GM23248 (cell line): ENCODE measurements around the gene NCOA6. TPM values are rescaled to one million over a fixed set of nuclear protein-coding genes. Genes with fewer than 3 reads are reported as not detected.

Source experiments
- DNase-seq: peaks from one replicate; pipeline ENCODE4 v3.0.0-alpha.2; 2015
- H2AFZ ChIP-seq: fragments of 200-600 bp; sonication (generic); 2 replicates; pipeline ENCODE4 v1.6.1; 2016; ENCODE audit warnings: antibody characterized with exemption
- H3F3A ChIP-seq: fragments of 200-600 bp; sonication (generic); 2 replicates; pipeline ENCODE4 v1.6.1; 2016; ENCODE audit warnings: mild to moderate bottlenecking, antibody characterized with exemption, mixed run types; ENCODE audit not compliant: insufficient read depth
- H3K27ac ChIP-seq: fragments of 200-600 bp; sonication (generic); 2 replicates; pipeline ENCODE4 v1.5.1; 2016; ENCODE audit warnings: mild to moderate bottlenecking
- H3K27me3 ChIP-seq: fragments of 200-600 bp; sonication (generic); replicated peaks from 2 replicates; pipeline ENCODE4 v1.6.1; 2016; ENCODE audit warnings: mild to moderate bottlenecking; ENCODE audit not compliant: insufficient read depth
- H3K36me3 ChIP-seq: fragments of 200-600 bp; sonication (generic); 2 replicates; pipeline ENCODE4 v1.6.1; 2016; ENCODE audit warnings: low read depth, mild to moderate bottlenecking
- H3K4me1 ChIP-seq: fragments of 200-600 bp; sonication (generic); 2 replicates; pipeline ENCODE4 v1.6.1; 2016; ENCODE audit warnings: mild to moderate bottlenecking; ENCODE audit not compliant: insufficient read depth
- H3K4me2 ChIP-seq: fragments of 200-600 bp; sonication (generic); one replicate; pipeline ENCODE4 v1.6.1; 2016; ENCODE audit warnings: mild to moderate bottlenecking; ENCODE audit not compliant: unreplicated experiment
- H3K4me3 ChIP-seq: fragments of 200-600 bp; sonication (generic); 2 replicates; pipeline ENCODE4 v1.5.1; 2016; ENCODE audit warnings: mild to moderate bottlenecking
- H3K79me2 ChIP-seq: fragments of 200-600 bp; sonication (generic); 2 replicates; pipeline ENCODE4 v1.6.1; 2016; ENCODE audit warnings: mild to moderate bottlenecking; ENCODE audit not compliant: insufficient read depth
- H3K9ac ChIP-seq: fragments of 200-600 bp; sonication (generic); 2 replicates; pipeline ENCODE4 v1.6.1; 2016; ENCODE audit warnings: mild to moderate bottlenecking
- H3K9me2 ChIP-seq: fragments of 200-600 bp; sonication (generic); 2 replicates; pipeline ENCODE4 v1.6.1; 2016; ENCODE audit warnings: mixed run types, mild to moderate bottlenecking, moderate library complexity; ENCODE audit not compliant: insufficient read depth
- H3K9me3 ChIP-seq: fragments of 200-600 bp; sonication (generic); one replicate; pipeline ENCODE4 v1.6.1; 2017; ENCODE audit warnings: low read depth
- H4K20me1 ChIP-seq: fragments of 200-600 bp; sonication (generic); 2 replicates; pipeline ENCODE4 v1.6.0; 2016; ENCODE audit not compliant: insufficient read depth
- EZH2 ChIP-seq: fragments of 200-600 bp; sonication (generic); IDR thresholded peaks from 2 replicates; pipeline ENCODE4 v1.6.1; 2018; ENCODE audit warnings: antibody characterized with exemption, mild to moderate bottlenecking; ENCODE audit not compliant: insufficient read depth, poor library complexity, severe bottlenecking
- EZH2phosphoT487 ChIP-seq: fragments of 200-600 bp; sonication (generic); IDR thresholded peaks from 2 replicates; pipeline ENCODE4 v1.6.1; 2018; ENCODE audit warnings: antibody characterized with exemption, moderate library complexity, mild to moderate bottlenecking, low read depth; ENCODE audit not compliant: insufficient read depth
- WGBS, 2 experiments: methylation state at CpG; one replicate each; pipeline ENCODE4 v1.1.6; 2015 to 2017; ENCODE audit warnings: low lambda C conversion rate in 2 of 2, low coverage in 1 of 2; ENCODE audit errors: missing lambda C conversion rate in 2 of 2; 5-methylcytosine and 5-hydroxymethylcytosine counted together
- in situ Hi-C: fragments of 300-500 bp; cut with MboI; formaldehyde crosslinking; loops from 2 replicates; pipeline ENCODE4 v1.15.0; 2020
- polyA plus RNA-seq: library from polyadenylated mRNA; unstranded; fragments of >200 nt; fragmentation: Nextera tagmentation; extraction: Ambion mirVana; gene quantifications from 2 replicates; pipeline ENCODE4 v1.2.1, GENCODE V29; 2016
- total RNA-seq: library from RNA; depleted of rRNA; stranded (reverse); fragments of >200 nt; shearing (Covaris generic); gene quantifications from 2 replicates; pipeline ENCODE4 v1.2.3, GENCODE V29; 2014

NCOA6 gene
- total and polyA plus RNA-seq, 2 experiments from 2014 or later, result 6.6 to 12.6 TPM

DNA sequence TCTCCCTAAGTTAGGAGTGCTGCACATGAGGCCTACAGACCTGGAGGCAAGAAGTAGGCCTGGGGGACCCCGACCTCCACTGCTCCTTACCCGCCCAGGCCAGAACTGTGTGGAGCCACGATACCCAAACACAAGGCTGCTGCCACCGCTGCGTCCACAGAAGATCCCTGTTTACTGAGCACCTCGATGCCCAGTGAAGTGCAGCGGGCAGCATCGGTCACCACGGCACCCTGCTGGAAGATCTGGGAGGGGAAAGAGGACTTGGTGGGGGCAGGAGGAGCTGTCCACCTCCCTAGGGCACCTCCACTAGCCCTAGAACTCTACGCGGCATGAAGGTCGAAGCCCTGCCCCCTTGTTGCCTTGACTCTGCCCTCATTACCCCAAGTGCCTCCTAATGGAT is 37.3 kb upstream of the NCOA6 start:
- in situ Hi-C loops, result no loop called here
- no peaks in the 10 kb centered on the region for H3K9me2 ChIP-seq
- H3K27me3 ChIP-seq, result no peaks in the 10 kb centered on the region
- no peaks in the 10 kb centered on the region for H3K36me3 ChIP-seq
- H3K79me2 ChIP-seq, result no peaks in the 10 kb centered on the region
- H4K20me1 ChIP-seq, result no peaks in the 10 kb centered on the region
- DNase-seq, result no peak
- H3K4me1 ChIP-seq, result peaks cover 3% of the 10 kb centered on the region; the same call in 1 of the 2 replicates
- H3K9me3 ChIP-seq, result no peaks in the 10 kb centered on the region
- no peaks in the 10 kb centered on the region for H3F3A ChIP-seq
- H3K4me2 ChIP-seq, result no peak overlapping the region
- H3K9ac ChIP-seq, result no peak overlapping the region
- no peak overlapping the region for H3K27ac ChIP-seq
- 95% methylated on average over 11 to 12 of the region's 12 CpGs for WGBS, 2 experiments
- no peak overlapping the region for H3K4me3 ChIP-seq
- no peak overlapping the region for H2AFZ ChIP-seq
- TF ChIP-seq EZH2phosphoT487, result no peak

- Histone ChIP-seq H3K9me2 (no peaks in the 10 kb centered on the region), H3F3A (no peaks in the 10 kb centered on the region), H3K9me3 (no peaks in the 10 kb centered on the region), H3K4me1 (no peaks in the 10 kb centered on the region), H3K27me3 (no peaks in the 10 kb centered on the region), H4K20me1 (no peaks in the 10 kb centered on the region), H3K36me3 (no peaks in the 10 kb centered on the region), H2AFZ (no peak overlapping the region), H3K9ac (no peak overlapping the region), H3K4me3 (no peak overlapping the region), H3K27ac (no peak overlapping the region), H3K79me2 (no peaks in the 10 kb centered on the region), H3K4me2 (no peak overlapping the region)
- no peak for TF ChIP-seq EZH2
- TF ChIP-seq EZH2phosphoT487, result no peak
- DNase-seq, result no peak
- WGBS, 2 experiments, result 98% methylated on average over 6 to 7 of the region's 7 CpGs
- in situ Hi-C loops, result no loop called here
Observed at GRCh38 chr20:34861386-34862084, 36.1 kb upstream of the NCOA6 start.

- Histone ChIP-seq H3K9me2 (no peaks in the 10 kb centered on the region), H3K27me3 (no peaks in the 10 kb centered on the region), H2AFZ (no peak overlapping the region), H3K4me1 (no peaks in the 10 kb centered on the region), H3F3A (no peaks in the 10 kb centered on the region), H3K4me3 (no peak overlapping the region), H3K79me2 (no peaks in the 10 kb centered on the region), H3K4me2 (no peak overlapping the region), H3K9me3 (no peaks in the 10 kb centered on the region), H3K9ac (no peak overlapping the region), H4K20me1 (no peaks in the 10 kb centered on the region), H3K36me3 (no peaks in the 10 kb centered on the region), H3K27ac (no peak overlapping the region)
- no peak for DNase-seq
- in situ Hi-C loops, result no loop called here
- 85 to 92% methylated on average over 8 to 9 of the region's 9 CpGs for WGBS, 2 experiments
- no peak for TF ChIP-seq EZH2
- TF ChIP-seq EZH2phosphoT487, result no peak
Observed at GRCh38 chr20:34859826-34860545, 34.5 kb upstream of the NCOA6 start.

GRCh38 chr20:34859367-34859766 is 33.9 kb upstream of the NCOA6 start:
- Histone ChIP-seq H3K79me2 (no peaks in the 10 kb centered on the region), H3K9ac (no peak overlapping the region), H3K4me1 (no peaks in the 10 kb centered on the region), H2AFZ (no peak overlapping the region), H4K20me1 (no peaks in the 10 kb centered on the region), H3K4me3 (no peak overlapping the region), H3K27ac (no peak overlapping the region), H3K9me2 (no peaks in the 10 kb centered on the region), H3F3A (no peaks in the 10 kb centered on the region), H3K36me3 (no peaks in the 10 kb centered on the region), H3K27me3 (no peaks in the 10 kb centered on the region), H3K4me2 (no peak overlapping the region), H3K9me3 (no peaks in the 10 kb centered on the region)
- in situ Hi-C loops, result no loop called here
- TF ChIP-seq EZH2, result no peak
- TF ChIP-seq EZH2phosphoT487, result no peak
- 97 to 98% methylated on average over 21 to 26 of the region's 26 CpGs for WGBS, 2 experiments
- no peak for DNase-seq
